ENCODE data around the gene ADAM12. TPM values are rescaled to one million over a fixed set of nuclear protein-coding genes. Genes with fewer than 3 reads are reported as not detected.
A peak's percentile ranks its signal among the peaks of the same experiment; 100 is the strongest.

Gene ADAM12
- total RNA-seq, 2 donors from 2014 or later = 6.7 to 7.9 TPM

DNA sequence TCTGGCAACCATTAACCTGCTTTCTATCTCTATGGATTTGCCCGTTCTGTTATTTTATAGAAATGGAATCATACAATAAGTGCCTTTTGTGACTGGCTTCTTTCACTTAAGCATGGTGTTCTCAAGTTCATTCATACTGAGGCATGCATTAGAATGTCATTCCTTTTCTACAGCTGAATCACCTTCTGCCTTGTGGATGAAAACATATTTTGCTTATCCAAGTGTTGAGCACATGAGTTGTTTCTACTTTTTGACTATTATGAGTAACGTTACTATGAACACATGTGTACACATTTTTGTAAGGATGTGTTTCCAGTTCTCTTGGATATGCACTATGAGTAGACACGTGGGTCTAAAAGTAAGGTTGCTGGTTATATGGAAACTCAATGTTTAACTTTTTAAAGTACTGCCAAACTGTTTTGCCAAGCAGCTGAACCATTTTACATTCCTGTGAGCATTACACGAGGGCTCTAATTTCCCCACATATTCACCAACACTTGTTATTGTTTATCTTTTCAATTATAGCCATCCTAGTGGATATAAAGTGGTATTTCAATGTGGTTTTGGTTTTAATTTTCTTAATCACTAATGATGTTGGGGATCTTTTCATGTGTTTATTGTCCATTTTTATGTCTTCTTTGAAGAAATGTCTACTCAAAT, 250.6 kb downstream of the ADAM12 start:
- ATAC-seq (no peak), DNase-seq (no peak)
- intact Hi-C loops (cut with DNase I) = no loop called here

DNA sequence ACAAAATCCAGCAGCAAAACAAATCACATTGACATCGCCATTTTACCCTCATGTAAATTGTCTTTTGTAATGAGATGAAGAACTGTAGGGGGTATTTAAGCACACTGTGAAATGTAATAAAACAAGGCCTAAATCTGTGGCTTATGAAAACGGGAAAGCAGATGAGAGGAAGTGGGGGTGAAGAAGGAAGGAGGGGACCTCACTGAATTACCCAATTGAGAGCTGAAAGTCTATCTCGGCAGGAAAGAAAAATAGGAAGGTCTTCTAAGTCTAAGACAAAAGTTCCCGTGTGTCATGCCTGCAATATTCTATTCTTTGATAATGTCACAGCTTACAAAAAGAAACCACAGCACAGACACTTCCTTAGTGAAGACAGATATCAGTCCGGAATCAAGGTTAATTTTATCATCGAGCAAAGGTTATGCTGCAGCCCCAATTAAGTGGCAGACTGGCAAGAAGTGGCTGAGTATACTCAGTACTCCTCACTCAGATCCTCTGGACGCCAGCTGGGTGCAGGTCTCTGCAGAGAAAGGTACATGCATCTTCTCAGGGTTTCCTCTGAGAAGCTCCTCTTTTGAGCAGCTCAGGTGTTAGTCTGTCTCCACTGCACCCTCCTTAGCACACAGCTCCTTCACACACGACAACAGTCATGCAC, 252.2 kb downstream of the ADAM12 start:
- DNase-seq = no peak
- ATAC-seq = no peak
- intact Hi-C loops (cut with DNase I) = no loop called here

DNA sequence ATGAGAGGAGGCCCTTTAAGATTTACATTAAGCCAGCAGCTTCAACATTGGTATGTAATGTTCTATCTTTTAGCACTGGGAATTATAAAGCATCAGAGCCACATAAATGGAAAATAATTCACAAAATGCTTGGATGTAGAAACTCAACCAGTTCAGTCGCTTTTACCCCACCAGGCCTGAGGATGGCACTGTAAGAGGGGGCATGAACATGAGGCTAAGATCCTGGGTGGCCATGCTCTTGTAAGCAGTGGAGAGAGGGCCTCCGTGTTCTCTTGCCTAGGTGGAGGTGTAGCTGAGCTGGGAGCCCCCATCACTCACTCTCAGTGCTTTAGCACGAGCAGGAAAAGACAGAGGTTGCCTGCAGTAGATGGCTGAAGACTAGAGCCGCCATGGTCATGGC, 253.1 kb downstream of the ADAM12 start:
- DNase-seq = no peak
- no peak for ATAC-seq
- intact Hi-C loops (cut with DNase I) = no loop called here

DNA sequence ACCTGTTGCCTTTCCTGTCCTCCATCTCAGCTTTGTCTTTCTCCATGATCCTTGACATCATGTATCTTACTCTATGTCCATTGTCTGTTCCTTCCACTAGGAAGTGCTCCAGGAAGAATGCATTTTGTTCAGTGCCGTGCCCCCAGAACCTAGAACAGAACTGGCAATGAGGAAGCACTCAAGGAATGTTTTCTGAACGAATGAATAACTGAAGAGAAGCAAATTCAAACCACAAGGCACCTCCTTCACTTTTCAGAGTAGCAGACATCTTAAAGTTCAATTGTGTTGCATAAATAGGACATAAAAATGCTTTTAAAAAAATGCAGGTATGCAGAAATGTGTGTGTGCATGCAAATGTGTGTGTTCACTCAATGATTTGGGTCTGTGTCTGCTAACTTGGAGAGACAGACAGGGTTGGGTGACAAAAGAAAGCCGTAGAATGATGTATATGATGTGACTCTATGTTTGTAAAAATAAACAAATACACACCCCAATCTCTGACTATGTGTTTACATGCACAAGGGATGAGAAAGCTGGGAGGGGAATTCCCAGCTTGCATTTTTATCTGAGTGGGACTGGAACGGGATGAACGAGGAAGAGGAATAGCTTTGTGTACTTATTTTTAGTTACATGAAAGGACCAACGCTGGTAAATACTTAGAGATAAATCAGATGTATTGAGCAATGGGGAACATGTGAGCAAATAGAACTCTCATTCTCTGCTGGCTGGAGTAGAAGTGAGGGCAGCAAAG, 254.2 kb downstream of the ADAM12 start:
- no peak for ATAC-seq
- intact Hi-C loops (cut with DNase I) = no loop called here

DNA sequence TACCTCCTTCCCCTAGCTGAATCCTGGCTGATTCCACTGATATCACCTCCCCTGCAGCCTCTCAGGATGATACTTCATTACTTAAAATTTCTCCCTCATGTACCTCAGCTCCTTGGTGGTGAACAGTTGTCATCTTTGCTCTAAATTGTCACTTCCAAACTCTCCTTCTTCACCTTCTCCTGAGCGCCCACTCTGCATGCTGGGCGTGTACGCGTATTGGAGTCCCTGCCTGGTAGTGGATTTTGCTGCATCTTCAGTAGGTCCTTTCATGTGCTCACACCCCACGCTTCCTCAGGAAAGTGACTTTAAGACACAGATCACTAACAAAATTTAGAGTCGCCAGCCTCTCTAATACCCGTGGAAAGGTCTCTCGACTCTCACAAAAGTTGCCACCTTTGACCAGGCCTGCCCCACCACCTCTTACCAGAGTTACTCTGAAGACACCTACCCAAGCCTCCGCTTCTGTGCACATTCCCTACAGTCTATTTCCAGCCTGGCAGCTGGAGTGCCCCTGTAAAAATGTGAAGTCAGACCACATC, 255.1 kb downstream of the ADAM12 start:
- intact Hi-C loops (cut with DNase I) = no loop called here
- ATAC-seq (no peak), DNase-seq (no peak)

More for the DNA sequence above, 254.2 kb downstream of the ADAM12 start:
- DNase-seq = no peak

DNA sequence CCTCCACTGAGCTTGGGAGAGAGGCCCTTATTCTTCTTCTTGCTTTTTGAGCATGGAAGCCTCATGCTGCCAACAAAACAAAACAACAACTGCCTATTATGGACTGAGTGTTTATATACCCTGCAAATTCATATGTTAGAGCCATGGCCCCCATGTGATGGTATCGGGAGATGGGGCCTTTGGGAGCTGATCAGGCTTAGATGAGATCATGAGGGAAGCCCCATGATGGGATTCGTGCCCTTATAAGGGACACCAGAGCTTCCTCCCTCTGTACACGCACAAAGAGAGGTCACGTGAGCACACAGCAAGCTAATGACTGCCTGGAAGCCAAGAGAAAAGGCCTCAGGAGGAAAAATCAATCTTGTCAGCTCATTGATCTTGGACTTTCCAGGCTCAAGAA, 256.9 kb downstream of the ADAM12 start:
- ATAC-seq = peak in 1 of 2 donors; percentile 15

DNA sequence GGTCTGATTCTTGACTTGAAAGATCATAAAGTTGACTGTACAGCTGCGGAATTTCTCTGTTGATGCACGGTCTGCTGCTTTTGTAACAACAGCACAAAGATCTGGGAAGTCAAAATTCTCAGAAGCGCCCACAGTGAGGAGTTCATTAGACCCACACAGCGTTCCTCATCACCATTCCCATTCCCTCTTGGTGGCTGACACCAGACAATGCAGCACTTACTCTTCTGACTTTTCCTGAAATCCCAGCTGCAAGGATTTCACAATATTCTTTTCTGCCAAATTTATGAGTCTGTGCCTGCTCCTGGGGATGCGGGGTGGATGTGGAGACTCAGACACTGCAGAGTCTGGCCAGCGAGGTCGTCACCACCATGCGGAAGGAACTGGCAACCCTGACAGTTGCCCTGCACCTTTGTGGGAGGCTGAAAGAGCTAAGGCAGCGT, 258.0 kb downstream of the ADAM12 start:
- intact Hi-C loops (cut with DNase I) = no loop called here
- ATAC-seq = peak; percentile 82 to 87
- DNase-seq = peak; percentile 67

More for the DNA sequence above, 256.9 kb downstream of the ADAM12 start:
- intact Hi-C loops (cut with DNase I) = no loop called here
- no peak for DNase-seq

DNA sequence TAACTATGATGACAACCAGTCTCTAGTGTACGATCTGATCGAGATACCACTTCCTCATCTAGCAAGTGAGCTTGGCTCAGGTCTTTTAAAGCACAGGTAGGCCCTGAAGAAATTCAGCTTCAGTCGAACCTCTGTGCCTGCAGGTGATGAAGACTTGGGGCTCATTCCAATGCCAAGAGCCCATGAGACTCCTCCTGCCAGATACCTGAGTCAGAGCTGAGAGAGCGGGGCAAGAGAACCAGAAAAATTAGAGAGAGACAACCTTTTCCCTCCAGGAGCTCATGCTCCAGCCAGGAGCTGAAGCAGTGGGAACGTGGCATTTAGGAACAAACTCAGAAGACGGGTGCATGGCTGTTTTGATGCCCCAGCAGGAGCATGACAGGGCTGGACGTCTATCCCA, 259.3 kb downstream of the ADAM12 start:
- DNase-seq (no peak), ATAC-seq (no peak)
- intact Hi-C loops (cut with DNase I) = no loop called here

DNA sequence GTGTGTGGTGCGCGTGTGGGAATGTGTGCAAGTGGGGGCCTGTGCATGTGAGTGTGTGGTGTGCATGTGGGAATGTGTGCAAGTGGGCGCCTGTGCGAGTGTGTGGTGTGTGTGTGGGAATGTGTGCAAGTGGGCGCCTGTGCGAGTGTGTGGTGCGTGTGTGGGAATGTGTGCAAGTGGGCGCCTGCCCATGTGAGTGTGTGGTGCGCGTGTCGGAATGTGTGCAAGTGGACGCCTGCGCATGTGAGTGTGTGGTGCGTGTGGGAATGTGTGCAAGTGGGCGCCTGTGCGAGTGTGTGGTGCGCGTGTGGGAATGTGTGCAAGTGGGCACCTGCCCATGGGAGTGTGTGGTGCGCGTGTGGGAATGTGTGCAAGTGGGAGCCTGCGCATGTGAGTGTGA, 259.7 kb downstream of the ADAM12 start:
- intact Hi-C loops (cut with DNase I) = no loop called here
- DNase-seq (no peak), ATAC-seq (no peak)

DNA sequence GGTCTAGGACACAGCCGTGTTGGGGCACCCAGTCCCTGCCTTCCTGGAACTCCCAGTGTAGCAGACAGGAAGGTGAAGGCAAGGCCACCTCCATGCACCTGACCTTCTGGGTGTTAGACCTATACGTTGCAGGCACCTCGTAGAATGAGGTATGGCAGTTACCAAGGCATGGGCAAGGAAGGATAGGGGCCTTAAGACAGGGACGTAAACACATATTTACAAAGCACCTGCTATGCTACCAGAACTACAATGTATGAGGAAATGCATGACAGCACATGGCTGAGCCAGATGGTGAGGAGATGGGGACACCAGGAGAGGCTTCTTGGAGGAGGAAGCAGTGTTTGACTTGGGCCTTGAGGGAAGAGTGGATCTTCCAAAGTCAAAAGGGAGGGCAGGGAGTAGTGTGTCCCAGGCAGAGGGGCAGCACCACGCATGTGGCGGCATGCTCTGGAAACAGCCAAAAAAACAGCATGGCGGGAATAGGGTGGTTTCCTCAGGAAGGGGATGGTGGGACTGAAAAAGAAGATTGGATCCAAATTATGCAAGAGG, 260.7 kb downstream of the ADAM12 start:
- no peak for DNase-seq
- ATAC-seq = no peak
- intact Hi-C loops (cut with DNase I) = no loop called here

DNA sequence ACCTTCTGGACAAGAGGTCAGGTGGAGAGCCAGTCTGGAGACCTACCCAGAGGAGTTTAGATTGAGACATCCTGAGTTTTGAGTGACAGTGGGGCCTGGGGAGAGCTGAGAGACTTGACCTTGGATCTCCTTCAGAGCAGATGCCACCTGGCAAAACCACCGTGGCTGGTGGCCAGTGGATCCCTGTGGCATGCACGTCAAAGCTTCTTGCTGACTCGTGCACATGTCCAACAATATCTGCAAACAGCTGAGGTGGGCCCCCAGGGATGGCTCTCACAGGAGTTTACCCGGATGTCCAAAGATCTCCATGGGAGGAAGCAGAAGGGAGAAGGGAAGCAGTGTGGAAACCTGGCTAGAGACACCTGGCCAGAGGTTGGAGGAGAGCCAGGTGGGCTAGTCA, 261.4 kb downstream of the ADAM12 start:
- no peak for ATAC-seq
- no peak for DNase-seq
- intact Hi-C loops (cut with DNase I) = no loop called here

DNA sequence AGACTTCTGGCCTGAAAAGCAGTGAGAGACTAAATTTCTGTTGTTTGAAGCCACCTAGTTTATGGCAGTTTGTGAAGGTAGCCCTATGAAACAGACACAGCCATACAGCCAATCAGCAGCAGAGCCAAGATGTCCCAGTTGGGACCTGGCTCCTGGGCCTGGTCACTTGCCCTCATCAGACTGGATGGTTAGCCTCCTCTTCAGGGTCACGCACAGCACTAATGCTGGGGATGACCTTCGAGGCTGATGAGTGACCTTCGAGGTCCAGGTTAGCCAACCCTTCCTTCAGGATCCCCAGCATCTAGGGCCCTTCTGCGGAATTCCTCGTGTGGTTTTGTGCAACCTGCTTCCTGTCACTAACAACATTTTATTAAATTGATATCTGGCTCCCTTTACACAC, 262.3 kb downstream of the ADAM12 start:
- intact Hi-C loops (cut with DNase I) = no loop called here
- DNase-seq (no peak), ATAC-seq (no peak)

DNA sequence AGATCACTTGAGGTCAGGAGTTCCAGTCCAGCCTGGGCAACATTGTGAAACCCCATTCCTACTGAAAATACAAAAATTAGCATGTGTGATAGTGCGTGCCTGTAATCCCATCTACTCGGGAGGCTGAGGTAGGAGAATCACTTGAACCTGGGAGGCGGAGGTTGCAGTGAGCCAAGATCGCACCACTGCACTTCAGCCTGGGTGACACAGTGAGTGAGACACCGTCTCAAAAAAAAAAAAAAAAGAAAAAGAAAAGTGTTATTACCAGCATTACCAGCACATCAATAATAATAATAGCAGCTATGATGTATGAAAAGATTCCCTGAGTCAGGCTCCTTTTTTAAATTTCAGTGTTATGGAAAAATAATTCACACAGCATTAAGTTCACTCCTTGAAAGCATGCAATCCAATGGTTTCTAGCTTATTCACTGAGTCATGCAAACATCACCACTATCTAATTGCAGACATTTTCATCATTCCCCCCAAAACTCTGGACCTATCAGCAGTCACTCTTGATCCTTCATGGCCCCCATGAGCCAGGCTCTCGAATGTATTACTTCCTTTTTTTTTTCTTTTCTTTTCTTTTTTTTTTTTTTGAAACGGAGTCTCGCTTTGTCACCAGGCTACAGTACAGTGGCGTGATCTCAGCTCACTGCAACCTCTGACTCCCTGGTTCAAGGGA, 263.5 kb downstream of the ADAM12 start:
- no peak for ATAC-seq
- no peak for DNase-seq
- intact Hi-C loops (cut with DNase I) = no loop called here

DNA sequence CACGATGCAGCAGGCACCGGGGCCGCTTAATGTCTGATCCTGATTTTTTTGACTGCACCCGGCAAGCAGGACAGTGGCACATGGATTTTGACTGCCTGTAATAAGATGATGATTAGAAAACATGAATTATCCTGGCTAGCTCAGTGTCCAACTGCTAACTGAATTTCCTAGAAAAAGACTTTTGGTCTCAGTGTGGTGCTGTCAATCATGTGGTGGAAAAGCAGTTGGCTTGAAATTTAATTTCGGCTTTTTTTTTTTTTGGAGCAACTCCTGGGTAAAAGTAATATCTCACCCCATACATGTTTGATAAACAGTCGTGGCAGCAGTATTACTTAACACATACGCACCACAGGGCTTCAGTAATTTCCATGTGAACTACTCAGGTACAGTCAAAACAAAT, 264.2 kb downstream of the ADAM12 start:
- intact Hi-C loops (cut with DNase I) = no loop called here
- DNase-seq = no peak
- ATAC-seq = no peak

DNA sequence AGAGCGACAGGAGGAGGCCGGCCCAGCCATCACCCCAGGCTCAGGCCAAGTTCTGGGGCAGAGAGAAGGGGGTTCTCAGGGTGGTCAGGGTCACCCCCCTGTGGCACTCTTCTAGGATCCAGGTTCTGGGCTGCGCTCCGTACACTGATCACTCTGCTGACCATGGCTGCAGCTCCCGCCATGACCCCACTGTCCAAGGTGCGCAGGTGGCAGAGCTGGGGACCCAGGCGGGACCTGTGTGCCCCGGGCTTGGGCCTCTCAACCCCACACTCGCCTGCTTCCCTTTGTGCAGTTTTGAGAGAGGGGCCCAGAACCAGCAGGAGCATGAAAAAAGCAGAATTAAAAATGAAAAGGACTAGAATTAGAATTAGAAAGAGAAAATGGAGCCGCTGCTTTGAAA, 264.8 kb downstream of the ADAM12 start:
- ATAC-seq = no peak
- no peak for DNase-seq
- intact Hi-C loops (cut with DNase I) = no loop called here

DNA sequence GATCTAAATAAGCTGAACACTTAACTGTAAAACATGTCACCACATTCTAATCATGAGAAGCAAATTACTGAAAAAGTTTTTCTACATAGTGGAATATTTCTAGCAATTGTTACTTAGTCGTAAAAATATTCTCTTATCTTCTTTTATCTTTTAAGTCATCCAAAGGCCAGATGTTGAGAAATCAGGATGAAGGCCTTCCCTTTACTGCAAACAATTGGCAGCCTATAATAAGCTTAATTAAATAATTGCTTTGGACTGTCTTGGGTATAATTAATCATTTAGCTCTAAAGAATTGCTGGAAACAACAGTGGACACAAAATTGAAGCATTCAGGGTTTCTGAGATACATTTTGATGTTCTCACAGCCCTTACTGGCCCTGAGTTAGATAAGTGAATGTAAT, 265.4 kb downstream of the ADAM12 start:
- no peak for DNase-seq
- intact Hi-C loops (cut with DNase I) = no loop called here
- ATAC-seq = no peak

DNA sequence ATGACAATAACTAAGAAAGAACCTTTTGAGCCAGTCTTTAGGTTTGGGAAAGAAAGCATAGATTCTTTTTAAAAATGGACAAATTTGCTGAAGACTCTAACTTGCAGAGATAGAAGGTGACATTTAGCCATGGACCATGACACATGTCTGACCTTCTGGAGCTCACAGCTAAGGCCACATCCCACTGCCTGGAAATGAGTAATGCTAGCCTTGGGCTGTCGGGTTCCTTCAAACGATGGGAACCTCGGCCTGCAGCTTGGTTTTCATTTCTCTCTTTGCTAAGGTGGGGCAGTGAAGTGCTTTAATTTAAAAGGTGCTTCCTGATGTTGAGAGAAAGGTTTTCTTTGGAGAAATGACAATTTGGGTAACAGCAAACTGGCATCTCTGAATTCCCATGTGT, 268.7 kb downstream of the ADAM12 start:
- intact Hi-C loops (cut with DNase I) = no loop called here
- no peak for ATAC-seq
- DNase-seq = no peak

DNA sequence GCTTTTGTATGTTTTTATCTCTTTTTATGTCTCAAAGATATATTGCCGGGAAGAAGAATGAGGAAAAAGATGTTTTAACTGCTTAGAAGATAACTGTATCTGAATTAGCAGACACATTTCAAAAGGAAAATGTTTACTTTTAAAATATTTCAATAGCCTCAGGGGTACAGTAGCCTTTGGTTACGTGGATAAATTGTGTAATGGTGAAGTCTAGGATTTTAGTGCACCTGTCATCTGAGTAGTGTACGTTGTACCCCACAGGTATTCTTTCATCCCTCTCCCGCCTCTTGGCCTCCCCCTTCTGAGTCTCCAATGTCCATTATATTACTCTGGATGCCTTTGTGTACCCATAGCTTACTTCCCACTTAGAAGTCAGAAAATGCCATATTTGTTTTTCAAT, 269.8 kb downstream of the ADAM12 start:
- intact Hi-C loops (cut with DNase I) = no loop called here
- DNase-seq (no peak), ATAC-seq (no peak)

DNA sequence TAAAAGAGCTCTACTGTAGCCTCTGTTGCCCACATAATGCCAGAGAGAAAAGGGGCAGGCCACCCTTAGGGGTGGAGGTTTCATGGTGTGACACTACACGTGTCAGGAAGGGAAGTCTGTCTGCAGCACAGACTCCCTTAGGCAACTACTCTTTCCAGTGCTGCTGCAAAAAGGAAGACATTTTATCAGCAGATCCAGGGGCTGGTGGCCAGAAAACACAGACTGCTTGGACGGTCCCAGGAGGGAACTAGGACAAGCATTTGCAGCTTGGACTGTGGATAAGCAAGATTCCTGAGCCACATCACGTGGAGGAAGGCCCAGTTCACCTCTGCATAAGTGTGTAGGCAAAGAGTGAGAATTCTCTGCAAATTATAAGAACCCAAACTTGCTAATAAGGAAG, 271.1 kb downstream of the ADAM12 start:
- ATAC-seq = no peak
- intact Hi-C loops (cut with DNase I) = no loop called here
- peak; percentile 52 for DNase-seq
